Measurements from ENCODE around the gene LAMB4. TPM values are rescaled to one million over a fixed set of nuclear protein-coding genes. Genes with fewer than 3 reads are reported as not detected.

Gene LAMB4
- total RNA-seq, 2 donors from 2014 or later: not detected

DNA sequence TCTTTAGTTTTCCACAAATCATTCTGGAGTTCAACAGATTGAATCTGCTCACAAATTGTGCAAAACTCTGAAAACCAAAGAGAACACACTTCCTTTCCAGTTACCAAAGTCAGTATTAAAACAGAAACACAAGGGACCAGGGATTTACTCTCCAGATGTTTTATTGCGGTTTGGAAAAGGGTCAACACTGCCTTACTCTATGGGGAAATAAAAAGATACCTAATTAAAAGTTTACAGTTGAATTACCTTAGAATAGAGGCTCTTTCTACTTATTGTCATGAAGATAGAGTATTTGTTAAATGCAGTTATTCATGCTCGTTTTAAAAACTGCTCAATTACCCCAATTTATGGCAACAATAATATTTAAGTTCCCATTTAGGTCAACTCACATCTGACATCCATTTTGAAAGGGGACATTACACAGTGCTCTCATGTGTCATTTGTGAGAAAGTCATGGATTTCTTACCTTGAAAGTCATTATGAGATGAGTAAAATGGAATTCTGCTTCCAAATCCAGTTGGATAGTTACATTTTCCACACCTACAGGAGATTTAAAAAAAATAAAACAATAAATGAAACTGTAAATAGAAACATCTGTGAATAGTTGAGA is 135.6 kb downstream of the LAMB4 start:
- Mint-ChIP-seq H3K4me3 (no peak overlapping the region), H3K9me3 (no peaks in the 10 kb centered on the region), H3K36me3 (ENCODE audit: insufficient read depth in 2 of 2) (no peaks in the 10 kb centered on the region), H3K27me3 (ENCODE audit: low read depth) (peaks cover 57% of the 10 kb centered on the region), H3K27ac (no peak overlapping the region), H3K4me1 (ENCODE audit: low read depth) (no peaks in the 10 kb centered on the region)
- DNase-seq (no peak), ATAC-seq (replicated peaks in 1 of 2) (no peak)

DNA sequence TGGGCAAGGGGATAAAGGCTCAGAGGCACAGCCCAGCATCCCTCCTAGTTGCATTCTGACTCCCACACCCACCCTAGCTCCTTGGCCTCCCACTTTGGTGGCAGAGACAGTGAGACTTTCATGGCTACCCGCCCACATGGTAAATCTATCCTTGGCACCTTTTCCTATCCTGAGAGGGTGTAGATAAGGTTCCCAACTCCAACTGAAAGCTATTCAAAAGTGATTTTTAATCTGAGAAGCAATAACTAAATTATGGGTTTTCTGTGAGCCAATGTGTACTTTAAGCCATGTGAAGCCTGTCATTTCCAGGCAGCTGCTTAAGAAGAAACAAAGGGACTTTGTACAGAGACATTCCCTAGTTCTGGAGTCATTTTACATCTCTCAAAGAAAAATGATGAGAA is 136.3 kb downstream of the LAMB4 start:
- Mint-ChIP-seq H3K36me3 (ENCODE audit: insufficient read depth in 2 of 2) (no peaks in the 10 kb centered on the region), H3K4me3 (no peak overlapping the region), H3K27ac (no peak overlapping the region), H3K9me3 (no peaks in the 10 kb centered on the region), H3K4me1 (ENCODE audit: low read depth) (no peaks in the 10 kb centered on the region), H3K27me3 (ENCODE audit: low read depth) (peaks cover 52% of the 10 kb centered on the region)
- DNase-seq: no peak
- no peak for ATAC-seq (replicated peaks in 1 of 2)

DNA sequence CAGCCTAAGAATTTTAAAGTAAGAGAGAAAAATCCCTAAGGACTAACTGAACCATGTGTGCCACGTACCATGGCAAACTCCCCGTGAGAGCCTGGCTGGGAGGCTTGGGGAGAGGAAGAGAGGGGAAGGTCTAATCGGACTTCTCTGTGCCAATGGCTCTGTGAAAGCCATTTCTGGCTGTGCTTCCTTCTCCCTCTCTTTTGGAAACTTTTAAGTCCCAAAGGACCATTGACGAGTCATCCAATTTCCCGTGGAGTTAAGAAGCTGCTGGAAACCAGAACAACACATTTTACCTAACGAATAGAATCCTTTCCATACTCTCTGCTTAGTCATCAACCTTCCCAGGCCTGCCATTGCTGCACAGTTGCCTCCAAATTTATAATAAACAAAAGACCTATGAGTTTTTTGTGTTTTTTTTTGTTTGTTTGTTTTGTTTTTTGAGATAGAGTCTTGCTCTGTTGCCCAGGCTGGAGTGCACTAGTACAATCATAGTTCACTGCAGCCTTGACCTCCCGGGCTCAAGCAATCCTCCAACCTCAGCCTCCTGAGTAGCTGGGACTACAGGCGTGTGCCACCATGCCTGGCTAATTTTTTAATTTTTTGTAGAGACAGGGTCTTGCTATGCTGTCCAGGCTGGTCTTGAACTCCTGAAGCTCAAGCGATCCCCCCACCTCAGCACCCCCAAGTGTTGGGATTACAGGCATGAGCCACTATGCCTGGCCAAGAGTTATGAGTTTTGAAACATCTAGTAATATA is 140.4 kb downstream of the LAMB4 start:
- Mint-ChIP-seq H3K4me3 (no peak overlapping the region), H3K27ac (no peak overlapping the region), H3K27me3 (ENCODE audit: low read depth) (peaks cover 29% of the 10 kb centered on the region), H3K9me3 (no peaks in the 10 kb centered on the region), H3K36me3 (ENCODE audit: insufficient read depth in 2 of 2) (no peaks in the 10 kb centered on the region), H3K4me1 (ENCODE audit: low read depth) (no peaks in the 10 kb centered on the region)
- no peak for DNase-seq
- ATAC-seq (replicated peaks in 1 of 2): no peak

DNA sequence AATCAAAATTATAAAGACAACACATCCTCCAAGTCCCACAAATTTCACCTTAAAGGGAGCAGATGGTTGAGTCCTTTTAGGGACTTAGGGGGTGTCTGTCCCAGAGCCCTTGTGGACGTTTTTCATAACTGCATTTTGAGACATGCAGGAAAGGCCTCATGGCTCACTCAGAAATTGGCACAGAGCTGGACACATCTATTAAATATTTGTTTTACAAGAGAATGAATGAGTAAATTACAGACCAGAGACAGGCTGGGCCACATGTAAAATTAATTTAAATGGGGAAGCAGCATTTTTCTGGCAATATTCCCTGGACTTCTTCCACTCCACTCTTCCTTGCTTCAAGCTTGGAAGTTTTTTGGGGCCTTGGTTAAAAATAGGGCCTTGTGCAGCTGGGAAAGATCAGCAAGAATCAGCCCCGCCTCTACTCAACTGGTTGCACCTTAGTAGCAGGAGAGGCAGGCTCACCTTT is 147.2 kb downstream of the LAMB4 start:
- no peaks in the 10 kb centered on the region for H3K27me3 Mint-ChIP-seq (ENCODE audit: low read depth)
- DNase-seq (no peak), ATAC-seq (replicated peaks in 1 of 2) (no peak)
- H3K4me1 Mint-ChIP-seq (ENCODE audit: low read depth): no peaks in the 10 kb centered on the region
- H3K9me3 Mint-ChIP-seq: no peaks in the 10 kb centered on the region
- H3K4me3 Mint-ChIP-seq: no peak overlapping the region
- H3K36me3 Mint-ChIP-seq (ENCODE audit: insufficient read depth in 2 of 2): no peaks in the 10 kb centered on the region
- no peak overlapping the region for H3K27ac Mint-ChIP-seq

DNA sequence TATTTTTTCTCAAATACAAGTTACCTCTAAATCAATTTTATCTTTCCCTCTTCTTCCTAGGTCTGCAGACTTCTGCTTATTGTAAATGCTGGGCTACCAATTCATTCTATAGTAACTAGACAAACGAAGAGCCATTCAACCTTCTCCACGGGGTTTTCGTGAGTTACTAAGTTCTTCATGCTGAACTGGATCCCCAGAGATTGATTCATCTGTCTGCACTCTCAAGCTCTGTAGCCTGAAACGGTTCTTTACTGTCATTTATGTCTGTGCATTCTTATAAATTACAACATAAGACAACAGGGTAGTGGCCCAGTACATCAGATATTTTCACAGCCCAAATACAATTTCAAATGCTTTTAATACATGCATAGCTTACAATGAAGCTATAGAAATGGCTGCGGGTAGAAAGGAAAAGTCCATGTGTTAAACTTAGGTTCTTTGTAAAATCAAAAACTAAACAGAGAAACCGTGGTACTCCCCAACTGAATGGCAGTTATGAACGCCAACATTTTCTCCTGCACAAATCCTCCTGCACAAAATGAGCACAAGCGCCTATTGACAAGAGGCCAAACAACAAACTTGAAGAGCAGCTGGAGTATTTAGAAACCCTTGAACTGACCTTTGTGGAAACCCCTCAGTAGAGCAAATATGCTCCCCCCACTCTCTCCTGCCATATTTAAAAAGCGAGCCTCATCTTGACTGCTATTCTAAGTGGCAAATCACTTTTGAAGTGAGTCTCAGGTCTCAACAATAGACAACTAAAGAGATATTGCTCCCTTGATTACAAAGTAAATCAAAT is 147.9 kb downstream of the LAMB4 start:
- no peak for DNase-seq
- Mint-ChIP-seq H3K27ac (no peak overlapping the region), H3K27me3 (ENCODE audit: low read depth) (no peaks in the 10 kb centered on the region), H3K9me3 (no peaks in the 10 kb centered on the region), H3K36me3 (ENCODE audit: insufficient read depth in 2 of 2) (no peaks in the 10 kb centered on the region), H3K4me1 (ENCODE audit: low read depth) (no peaks in the 10 kb centered on the region), H3K4me3 (no peak overlapping the region)
- no peak for ATAC-seq (replicated peaks in 1 of 2)

DNA sequence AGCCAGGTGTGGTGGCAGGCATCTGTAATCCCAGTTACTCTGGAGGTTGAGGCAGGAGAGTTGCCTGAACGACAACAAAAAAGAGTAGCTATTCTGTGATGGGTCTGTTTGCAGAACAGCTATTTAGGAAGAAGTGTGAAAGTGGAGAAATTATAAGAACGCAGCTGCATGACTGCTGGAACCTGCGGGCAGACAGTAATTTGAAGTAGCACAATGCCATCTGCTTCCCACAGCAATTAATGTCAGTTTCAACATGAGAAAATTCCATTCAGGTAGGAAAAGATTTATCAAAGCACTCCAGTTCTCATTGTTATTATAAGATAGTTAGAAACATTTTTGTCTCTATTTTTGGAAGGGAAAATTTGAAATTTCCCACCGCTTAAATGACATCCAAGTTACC is 148.7 kb downstream of the LAMB4 start:
- no peak for ATAC-seq (replicated peaks in 1 of 2)
- no peaks in the 10 kb centered on the region for H3K36me3 Mint-ChIP-seq (ENCODE audit: insufficient read depth in 2 of 2)
- no peak overlapping the region for H3K4me3 Mint-ChIP-seq
- no peak for DNase-seq
- H3K27ac Mint-ChIP-seq: no peak overlapping the region
- no peaks in the 10 kb centered on the region for H3K4me1 Mint-ChIP-seq (ENCODE audit: low read depth)
- H3K27me3 Mint-ChIP-seq (ENCODE audit: low read depth): no peaks in the 10 kb centered on the region
- no peaks in the 10 kb centered on the region for H3K9me3 Mint-ChIP-seq

DNA sequence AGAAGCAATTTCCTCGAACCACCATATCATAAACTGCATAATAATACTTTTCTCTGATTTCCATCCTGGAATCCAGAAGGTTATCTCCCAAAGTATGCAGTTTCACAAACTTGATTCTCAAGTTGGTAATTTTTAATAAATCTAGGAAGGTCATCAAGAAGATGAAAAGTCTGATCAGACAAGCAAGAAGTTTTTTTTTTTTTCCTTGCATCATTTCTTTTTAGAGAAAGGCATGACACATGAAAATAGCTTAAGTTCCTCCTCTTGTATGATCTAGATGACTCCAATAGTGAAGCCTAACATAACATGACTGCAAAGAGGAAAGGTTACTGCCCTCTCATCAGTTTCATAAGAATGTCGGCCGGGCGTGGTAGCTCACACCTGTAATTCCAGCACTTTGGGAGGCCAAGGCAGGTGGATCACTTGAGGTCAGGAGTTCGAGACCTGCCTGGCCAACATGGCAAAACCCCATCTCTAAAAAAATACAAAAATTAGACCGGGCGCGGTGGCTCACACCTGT is 149.4 kb downstream of the LAMB4 start:
- ATAC-seq (replicated peaks in 1 of 2): no peak
- DNase-seq: no peak
- no peaks in the 10 kb centered on the region for H3K4me1 Mint-ChIP-seq (ENCODE audit: low read depth)
- H3K36me3 Mint-ChIP-seq (ENCODE audit: insufficient read depth in 2 of 2): no peaks in the 10 kb centered on the region
- no peak overlapping the region for H3K4me3 Mint-ChIP-seq
- H3K27ac Mint-ChIP-seq: no peak overlapping the region
- H3K9me3 Mint-ChIP-seq: no peaks in the 10 kb centered on the region
- H3K27me3 Mint-ChIP-seq (ENCODE audit: low read depth): no peaks in the 10 kb centered on the region

DNA sequence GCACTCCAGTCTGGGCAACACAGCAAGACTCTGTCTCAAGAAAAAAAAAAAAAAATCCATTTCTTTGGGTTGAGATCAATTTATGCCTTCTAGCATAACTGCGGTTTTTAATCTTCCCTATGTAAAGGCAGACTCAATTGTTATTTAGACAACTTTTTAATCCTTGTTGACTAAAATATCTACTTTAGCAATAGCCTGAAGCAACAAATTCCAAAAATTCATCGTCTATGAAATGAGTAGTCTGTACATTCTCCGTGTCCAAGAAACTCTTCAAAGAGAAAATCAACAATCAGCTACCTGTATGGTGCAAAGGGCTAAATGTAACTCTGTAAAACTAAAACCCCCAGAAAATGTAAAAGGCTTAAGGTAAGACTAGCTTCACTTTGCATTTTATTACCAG is 150.0 kb downstream of the LAMB4 start:
- H3K36me3 Mint-ChIP-seq (ENCODE audit: insufficient read depth in 2 of 2): no peaks in the 10 kb centered on the region
- H3K27me3 Mint-ChIP-seq (ENCODE audit: low read depth): no peaks in the 10 kb centered on the region
- H3K4me3 Mint-ChIP-seq: no peak overlapping the region
- H3K27ac Mint-ChIP-seq: no peak overlapping the region
- H3K4me1 Mint-ChIP-seq (ENCODE audit: low read depth): no peaks in the 10 kb centered on the region
- no peak for DNase-seq
- no peak for ATAC-seq (replicated peaks in 1 of 2)
- no peaks in the 10 kb centered on the region for H3K9me3 Mint-ChIP-seq

DNA sequence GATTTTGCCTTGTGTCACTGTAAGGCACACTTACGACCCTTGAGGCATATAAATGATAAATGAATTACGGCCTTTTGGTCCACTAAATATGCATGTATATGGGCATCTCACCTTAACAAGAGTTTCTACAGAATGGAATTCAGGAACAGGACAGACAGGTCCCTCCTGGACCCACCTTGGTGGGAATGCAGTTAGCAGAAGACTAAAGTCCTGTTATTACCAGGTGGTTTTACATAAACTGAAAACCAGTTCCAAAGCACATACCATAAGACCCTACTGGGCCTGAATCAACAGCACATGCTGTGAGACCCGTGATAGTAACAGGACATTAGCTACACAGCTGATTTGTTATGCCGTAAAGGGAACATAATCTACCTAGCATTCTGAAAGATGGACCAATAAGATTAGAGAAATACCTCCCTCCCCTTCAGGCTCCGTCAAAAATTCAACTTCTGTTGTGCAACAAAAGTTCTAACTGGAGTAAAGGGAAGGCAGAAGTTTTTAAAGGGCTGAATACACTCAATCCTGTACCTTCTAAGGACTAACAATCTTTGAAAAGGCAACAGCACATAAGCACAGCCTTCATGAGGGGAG is 151.2 kb downstream of the LAMB4 start:
- Mint-ChIP-seq H3K4me3 (no peak overlapping the region), H3K4me1 (ENCODE audit: low read depth) (no peaks in the 10 kb centered on the region), H3K36me3 (ENCODE audit: insufficient read depth in 2 of 2) (no peaks in the 10 kb centered on the region), H3K27ac (no peak overlapping the region), H3K9me3 (no peaks in the 10 kb centered on the region), H3K27me3 (ENCODE audit: low read depth) (no peaks in the 10 kb centered on the region)
- DNase-seq (no peak), ATAC-seq (replicated peaks in 1 of 2) (no peak)

DNA sequence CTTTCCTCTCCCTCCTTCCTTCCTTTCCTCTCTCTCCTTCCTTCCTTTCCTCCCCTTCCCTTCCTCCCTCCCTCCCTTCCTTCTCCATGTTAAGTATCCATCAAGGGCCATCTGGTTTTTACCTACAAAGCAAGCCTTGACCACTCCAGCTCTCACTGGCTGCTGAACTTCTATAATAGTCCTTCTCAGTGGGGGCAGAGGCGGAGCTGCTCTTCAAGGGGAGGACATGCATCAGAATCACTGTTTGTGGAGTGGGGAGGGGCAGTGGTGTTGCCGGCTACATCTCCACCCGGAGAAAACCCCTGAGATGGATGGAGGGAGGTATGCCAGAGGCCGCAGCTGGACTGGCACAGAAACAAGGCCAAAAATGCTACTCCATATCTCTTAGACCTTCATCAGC is 153.1 kb downstream of the LAMB4 start:
- Mint-ChIP-seq H3K27me3 (ENCODE audit: low read depth) (peaks cover 10% of the 10 kb centered on the region), H3K36me3 (ENCODE audit: insufficient read depth in 2 of 2) (no peaks in the 10 kb centered on the region), H3K4me3 (no peak overlapping the region), H3K9me3 (no peaks in the 10 kb centered on the region), H3K27ac (no peak overlapping the region), H3K4me1 (ENCODE audit: low read depth) (no peaks in the 10 kb centered on the region)
- DNase-seq: no peak
- ATAC-seq (replicated peaks in 1 of 2): no peak

DNA sequence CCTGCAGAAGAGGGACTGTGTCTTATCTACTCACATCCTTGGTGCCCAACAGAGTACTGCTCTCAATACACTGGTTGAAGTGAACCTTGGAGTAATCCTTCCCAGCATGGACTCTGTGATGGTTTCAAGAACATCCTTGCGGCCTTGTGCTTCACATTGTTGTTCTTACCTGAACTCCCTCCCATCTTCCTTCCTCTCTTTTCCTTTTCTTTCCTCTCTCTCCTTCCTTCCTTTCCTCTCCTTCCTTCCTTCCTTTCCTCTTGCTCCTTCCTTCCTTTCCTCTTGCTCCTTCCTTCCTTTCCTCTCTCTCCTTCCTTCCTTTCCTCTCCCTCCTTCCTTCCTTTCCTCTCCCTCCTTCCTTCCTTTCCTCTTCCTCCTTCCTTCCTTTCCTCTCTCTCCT is 153.5 kb downstream of the LAMB4 start:
- Mint-ChIP-seq H3K27ac (no peak overlapping the region), H3K36me3 (ENCODE audit: insufficient read depth in 2 of 2) (no peaks in the 10 kb centered on the region)
- no peak for ATAC-seq (replicated peaks in 1 of 2)

DNA sequence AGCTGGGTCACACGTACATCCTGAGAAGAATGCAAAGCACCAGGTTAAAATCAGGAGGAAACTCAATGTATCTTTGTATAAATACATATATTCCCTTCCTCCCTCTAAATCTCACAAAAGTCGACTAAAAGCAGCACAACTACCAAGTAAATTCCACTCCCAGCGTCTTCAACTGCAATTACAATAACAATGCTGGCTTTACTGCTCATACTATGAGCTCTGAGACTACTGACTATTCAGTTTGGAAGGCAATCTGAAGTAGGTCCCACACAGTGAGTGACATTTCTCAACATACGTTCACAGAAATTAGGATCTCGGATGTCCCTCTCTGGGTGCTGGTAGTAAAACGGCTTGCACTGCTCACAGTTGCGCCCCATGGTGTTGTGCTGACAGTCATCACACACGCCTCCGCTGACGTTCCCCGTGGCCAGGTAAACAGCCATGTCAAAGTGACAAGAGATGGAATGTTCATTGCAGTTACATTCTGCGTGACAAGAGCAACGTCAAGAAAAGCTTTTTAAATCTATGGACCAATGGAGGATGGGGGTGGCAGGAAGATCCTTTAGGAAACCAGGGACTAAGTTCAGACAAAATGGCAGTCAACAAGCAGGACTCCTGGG is 154.7 kb downstream of the LAMB4 start:
- no peaks in the 10 kb centered on the region for H3K4me1 Mint-ChIP-seq (ENCODE audit: low read depth)
- ATAC-seq (replicated peaks in 1 of 2) (no peak), DNase-seq (no peak)
- no peaks in the 10 kb centered on the region for H3K9me3 Mint-ChIP-seq
- no peaks in the 10 kb centered on the region for H3K36me3 Mint-ChIP-seq (ENCODE audit: insufficient read depth in 2 of 2)
- peaks cover 10% of the 10 kb centered on the region for H3K27me3 Mint-ChIP-seq (ENCODE audit: low read depth)
- no peak overlapping the region for H3K27ac Mint-ChIP-seq
- no peak overlapping the region for H3K4me3 Mint-ChIP-seq

More for the DNA sequence above, 153.5 kb downstream of the LAMB4 start:
- H3K9me3 Mint-ChIP-seq: no peaks in the 10 kb centered on the region
- H3K4me3 Mint-ChIP-seq: no peak overlapping the region
- H3K4me1 Mint-ChIP-seq (ENCODE audit: low read depth): no peaks in the 10 kb centered on the region
- peaks cover 10% of the 10 kb centered on the region for H3K27me3 Mint-ChIP-seq (ENCODE audit: low read depth)
- DNase-seq: no peak
